ENCODE results near the gene MCM3AP. TPM values are rescaled to one million over a fixed set of nuclear protein-coding genes. Genes with fewer than 3 reads are reported as not detected.
"Not testable (repeated sequence)": the region's sequence is repeated elsewhere in the genome, so short reads cannot be mapped to it uniquely, and the experiment has no call there.

Gene MCM3AP
- total RNA-seq, 3 donors from 2014 or later = 134 to 144 (median 140) TPM

DNA sequence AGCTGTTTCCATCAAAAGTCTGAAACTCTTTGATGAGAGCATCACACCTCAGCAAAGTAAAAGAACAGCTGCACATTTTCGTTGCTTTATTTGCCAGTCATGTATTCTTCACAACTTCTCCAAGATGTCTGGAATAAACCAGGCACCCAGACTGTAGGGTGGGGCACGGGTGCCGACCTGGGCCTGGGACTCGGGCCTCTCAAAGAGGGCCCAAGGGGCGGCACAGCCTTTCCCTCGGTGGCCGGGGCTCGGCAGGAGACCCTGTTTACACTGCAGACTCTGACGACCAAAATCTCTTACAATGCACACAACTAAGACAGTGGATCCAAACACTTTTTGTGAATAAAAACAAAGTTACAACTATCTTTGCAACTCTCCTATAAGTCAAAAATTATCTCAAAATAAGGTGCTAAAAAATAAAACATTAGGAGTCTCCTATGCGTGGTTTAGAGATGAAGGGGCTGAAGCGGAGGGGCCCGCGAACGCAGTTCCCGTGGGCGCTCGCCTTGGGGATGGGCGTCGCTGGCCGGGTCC is 57.5 kb downstream of the MCM3AP start:
- Mint-ChIP-seq H3K9me3 (no peaks in the 10 kb centered on the region), H3K36me3 (ENCODE audit: insufficient read depth) (peaks cover 12% of the 10 kb centered on the region), H3K27me3 (ENCODE audit: low read depth) (no peaks in the 10 kb centered on the region), H3K4me3 (peak overlapping the region; percentile 77), H3K4me1 (ENCODE audit: low read depth) (peaks cover 35% of the 10 kb centered on the region)
- DNase-seq (no peak), ATAC-seq (no peak)

DNA sequence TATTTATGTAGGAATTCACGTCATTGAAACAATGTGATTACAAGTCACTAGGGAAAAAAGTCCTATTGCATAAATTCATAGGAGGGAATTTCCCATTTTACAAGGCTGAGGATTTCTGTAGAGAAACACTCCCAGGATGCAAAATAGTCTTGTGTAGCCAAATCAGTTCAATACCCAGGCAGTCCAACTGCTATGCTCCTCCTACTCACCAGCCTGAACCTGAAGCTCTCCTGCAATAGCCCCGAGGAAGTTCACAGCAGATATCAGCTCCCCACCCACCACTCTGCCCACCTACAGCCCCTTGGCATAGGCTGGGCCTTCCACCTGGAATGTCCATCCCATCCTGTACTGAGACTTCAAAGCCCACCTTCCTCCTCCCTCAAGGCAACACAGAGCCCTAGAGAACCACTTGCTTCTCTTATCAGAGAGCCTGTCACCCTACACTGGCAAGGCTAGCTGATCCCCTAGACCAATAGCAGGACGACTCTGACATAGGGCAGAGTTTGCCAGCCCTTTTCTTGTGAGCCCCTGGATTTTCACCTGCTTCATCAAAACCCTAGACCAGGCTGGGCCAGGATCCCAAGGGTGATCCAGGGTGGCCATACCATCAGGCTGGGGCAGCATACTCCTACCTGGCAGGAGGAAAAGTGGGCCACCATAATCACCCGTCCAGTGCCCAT is 58.4 kb downstream of the MCM3AP start:
- no peak for DNase-seq
- no peak for ATAC-seq
- Mint-ChIP-seq H3K9me3 (no peaks in the 10 kb centered on the region), H3K27me3 (ENCODE audit: low read depth) (no peaks in the 10 kb centered on the region), H3K36me3 (ENCODE audit: insufficient read depth) (peaks cover 8% of the 10 kb centered on the region), H3K4me3 (peak overlapping the region; percentile 77), H3K4me1 (ENCODE audit: low read depth) (peaks cover 35% of the 10 kb centered on the region)

DNA sequence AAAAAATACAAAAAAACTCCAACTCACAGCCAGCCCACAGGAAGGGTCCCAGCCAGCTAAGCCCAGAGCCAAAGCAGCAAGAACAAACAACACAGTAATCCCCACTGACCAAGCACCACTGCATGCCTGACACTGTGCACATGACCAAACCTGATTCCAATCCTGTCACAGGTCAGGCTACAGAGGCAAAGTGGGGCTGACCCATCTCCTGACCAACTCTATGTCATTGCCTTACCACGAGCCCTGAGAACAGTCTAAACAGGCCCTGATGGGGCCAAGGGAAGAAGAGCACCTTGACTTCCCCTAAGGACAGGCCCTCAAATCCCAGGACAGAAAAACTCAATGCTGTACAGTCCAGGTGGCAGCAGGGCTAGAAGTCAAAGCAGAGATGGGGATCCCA is 59.3 kb downstream of the MCM3AP start:
- Mint-ChIP-seq H3K9me3 (no peaks in the 10 kb centered on the region), H3K4me1 (ENCODE audit: low read depth) (peaks cover 26% of the 10 kb centered on the region), H3K4me3 (no peak overlapping the region), H3K36me3 (ENCODE audit: insufficient read depth) (peaks cover 3% of the 10 kb centered on the region), H3K27me3 (ENCODE audit: low read depth) (no peaks in the 10 kb centered on the region)
- DNase-seq = no peak
- ATAC-seq = no peak

DNA sequence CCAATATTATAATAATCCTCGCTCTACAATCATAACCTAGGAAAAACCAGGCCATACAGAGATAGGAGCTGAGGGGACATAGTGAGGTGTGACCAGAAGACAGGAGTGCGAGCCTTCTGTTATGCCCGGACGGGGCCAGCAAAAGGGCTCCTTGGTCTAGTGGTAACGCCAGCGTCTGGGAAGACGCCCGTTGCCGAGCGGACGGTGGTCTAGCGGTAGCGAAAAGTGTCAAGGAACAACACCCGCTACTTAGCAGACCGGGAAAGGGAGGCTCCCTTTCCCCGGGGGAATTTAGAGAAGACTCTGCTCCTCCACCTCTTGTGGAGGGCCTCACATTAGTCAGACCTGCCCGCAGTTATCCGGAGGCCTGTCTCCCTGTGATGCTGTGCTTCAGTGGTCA is 61.8 kb downstream of the MCM3AP start:
- not testable (repeated sequence) for H3K27me3 Mint-ChIP-seq (ENCODE audit: low read depth); H3K9me3 Mint-ChIP-seq; ATAC-seq; DNase-seq; H3K36me3 Mint-ChIP-seq (ENCODE audit: insufficient read depth); H3K4me3 Mint-ChIP-seq
- H3K4me1 Mint-ChIP-seq (ENCODE audit: low read depth) = peaks cover 18% of the 10 kb centered on the region

DNA sequence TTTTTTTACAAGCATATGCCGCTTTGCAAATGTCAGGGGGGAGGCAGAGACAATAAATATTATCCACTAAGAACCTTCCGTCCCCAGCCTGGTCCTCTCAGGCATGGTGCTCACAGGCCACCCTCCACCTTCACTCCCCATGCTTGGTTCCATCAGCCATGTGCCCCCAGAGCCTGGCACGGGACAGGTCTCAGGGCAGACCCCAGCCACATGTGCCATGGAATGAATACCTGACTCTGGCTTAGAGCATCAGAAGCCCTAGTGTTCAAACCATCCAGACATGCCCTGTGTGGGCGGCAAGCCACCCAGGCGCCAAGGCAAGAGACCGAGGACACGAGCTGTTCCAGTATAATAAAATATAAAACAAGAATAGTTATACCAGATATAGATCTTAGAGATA is 62.2 kb downstream of the MCM3AP start:
- Mint-ChIP-seq H3K4me3 (no peak overlapping the region), H3K27me3 (ENCODE audit: low read depth) (no peaks in the 10 kb centered on the region), H3K36me3 (ENCODE audit: insufficient read depth) (peaks cover 10% of the 10 kb centered on the region), H3K9me3 (no peaks in the 10 kb centered on the region), H3K4me1 (ENCODE audit: low read depth) (peaks cover 18% of the 10 kb centered on the region)
- ATAC-seq (no peak), DNase-seq (no peak)

DNA sequence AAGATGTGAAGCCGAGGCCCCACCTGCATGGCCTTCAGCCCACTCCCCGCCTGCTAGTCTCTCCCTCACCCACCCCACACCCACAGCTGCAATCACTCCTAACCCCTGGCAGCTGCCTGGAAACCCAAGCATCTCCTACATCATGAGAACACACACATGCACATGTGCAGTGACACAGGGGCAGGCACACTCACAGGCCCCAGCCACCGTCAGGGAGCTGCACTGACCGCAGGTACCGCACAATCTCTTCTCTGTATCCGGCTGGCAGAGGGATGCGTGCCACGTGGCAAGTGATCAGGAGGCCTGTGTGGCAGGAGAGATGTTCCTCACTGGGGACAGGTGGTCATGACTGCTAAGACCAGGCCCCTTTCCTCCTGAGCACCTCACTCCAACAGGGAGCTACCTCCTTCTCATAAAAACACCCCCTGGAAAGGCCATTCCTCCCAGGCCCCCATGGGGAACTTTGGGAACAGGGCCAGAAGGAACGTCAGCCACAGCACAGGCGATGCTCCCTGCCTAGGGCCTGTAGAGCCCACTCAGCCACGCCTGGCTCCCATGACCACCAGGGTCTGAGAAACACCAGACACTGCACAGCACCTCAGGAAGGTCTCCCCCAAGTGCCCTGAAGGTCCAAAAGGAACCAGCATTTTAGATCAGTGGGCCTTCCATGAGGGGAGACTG is 62.8 kb downstream of the MCM3AP start:
- H3K27me3 Mint-ChIP-seq (ENCODE audit: low read depth) = no peaks in the 10 kb centered on the region
- ATAC-seq = no peak
- H3K4me1 Mint-ChIP-seq (ENCODE audit: low read depth) = peaks cover 14% of the 10 kb centered on the region
- H3K9me3 Mint-ChIP-seq = no peaks in the 10 kb centered on the region
- DNase-seq = no peak
- H3K4me3 Mint-ChIP-seq = no peak overlapping the region
- H3K36me3 Mint-ChIP-seq (ENCODE audit: insufficient read depth) = peaks cover 10% of the 10 kb centered on the region

DNA sequence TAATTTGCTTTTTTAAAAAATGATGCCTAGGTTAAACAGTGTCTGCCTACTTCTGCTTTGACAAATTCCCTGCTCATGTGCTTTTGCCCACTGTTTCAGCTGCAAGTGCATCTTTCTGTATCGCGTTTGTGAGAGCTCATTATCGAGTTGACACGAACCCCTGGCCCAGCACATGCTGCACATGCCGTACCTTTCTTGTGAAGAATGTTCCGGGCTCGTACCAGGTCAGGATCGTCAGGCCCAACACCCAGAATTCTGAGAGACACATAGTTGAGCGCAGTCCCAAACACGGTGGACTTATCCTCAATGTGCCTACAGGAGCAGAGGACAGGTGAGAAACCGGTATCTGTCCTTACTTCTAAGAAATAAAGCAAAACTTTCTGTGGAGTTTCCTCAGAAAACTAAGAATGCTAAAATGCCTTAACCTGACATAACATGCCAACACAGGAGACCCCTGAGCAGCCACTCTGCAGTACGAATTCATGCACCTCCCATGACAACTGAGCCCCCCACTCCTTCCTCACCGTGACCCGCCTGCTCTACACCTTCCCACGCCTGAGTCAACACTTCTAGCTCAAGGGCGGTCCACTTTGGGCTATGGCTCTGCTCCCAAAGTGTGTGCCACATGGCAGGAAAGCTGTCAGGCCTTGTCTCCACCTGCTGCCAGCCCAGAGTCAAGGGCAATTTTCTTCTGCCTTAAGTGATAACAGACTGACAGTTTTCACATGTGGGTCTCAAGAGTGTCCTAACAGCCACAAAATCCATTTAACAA is 63.6 kb downstream of the MCM3AP start:
- H3K9me3 Mint-ChIP-seq = no peaks in the 10 kb centered on the region
- ATAC-seq = no peak

DNA sequence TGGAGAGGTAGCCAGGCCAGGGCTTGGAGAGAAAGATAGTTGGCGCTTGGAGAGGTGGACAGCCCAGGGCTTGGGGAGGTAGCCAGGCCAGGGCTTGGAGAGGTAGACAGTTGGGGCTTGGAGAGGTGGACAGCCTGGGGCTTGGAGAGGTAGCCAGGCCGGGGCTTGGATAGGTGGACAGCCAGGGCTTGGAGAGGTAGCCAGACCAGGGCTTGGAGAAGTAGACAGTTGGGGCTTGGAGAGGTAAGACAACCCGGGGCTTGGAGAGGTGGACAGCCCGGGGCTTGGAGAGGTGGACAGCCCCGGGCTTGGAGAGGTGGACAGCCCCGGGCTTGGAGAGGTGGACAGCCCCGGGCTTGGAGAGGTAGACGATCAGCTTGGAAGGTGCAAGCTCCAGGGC is 64.6 kb downstream of the MCM3AP start:
- DNase-seq (no peak), ATAC-seq (no peak)
- Mint-ChIP-seq H3K9me3 (no peaks in the 10 kb centered on the region), H3K36me3 (ENCODE audit: insufficient read depth) (peaks cover 11% of the 10 kb centered on the region), H3K27me3 (ENCODE audit: low read depth) (no peaks in the 10 kb centered on the region), H3K4me3 (no peak overlapping the region), H3K4me1 (ENCODE audit: low read depth) (peaks cover 1% of the 10 kb centered on the region)

More for the DNA sequence above, 63.6 kb downstream of the MCM3AP start:
- Mint-ChIP-seq H3K36me3 (ENCODE audit: insufficient read depth) (peaks cover 11% of the 10 kb centered on the region), H3K27me3 (ENCODE audit: low read depth) (no peaks in the 10 kb centered on the region), H3K4me3 (no peak overlapping the region), H3K4me1 (ENCODE audit: low read depth) (peaks cover 7% of the 10 kb centered on the region)
- DNase-seq = no peak

DNA sequence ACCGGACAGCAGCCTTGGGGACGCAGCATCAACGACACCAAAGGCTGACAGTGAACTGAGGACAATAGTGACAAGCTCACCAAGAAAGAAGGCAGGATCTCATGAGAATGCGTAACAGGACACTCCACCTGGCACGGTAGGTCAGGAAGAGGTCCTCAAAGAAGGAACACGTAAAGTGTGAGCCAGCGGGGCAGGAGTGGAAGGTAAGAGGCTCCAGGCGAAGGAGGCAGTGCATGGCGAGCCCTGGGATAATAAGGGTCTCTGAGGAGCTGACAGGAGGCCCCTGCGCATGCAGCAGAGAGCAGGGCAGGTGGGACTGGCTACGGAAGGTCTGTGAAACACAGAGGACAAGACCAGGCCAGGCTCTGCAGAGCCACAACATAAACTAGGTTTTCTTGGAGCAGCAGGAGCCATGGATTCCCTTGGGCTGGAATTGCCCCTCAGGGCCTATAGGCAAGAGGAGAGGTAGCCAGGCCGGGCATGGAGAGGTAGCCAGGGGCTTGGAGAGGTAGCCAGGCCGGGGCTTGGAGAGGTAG is 65.1 kb downstream of the MCM3AP start:
- no peak overlapping the region for H3K4me3 Mint-ChIP-seq
- H3K9me3 Mint-ChIP-seq = no peaks in the 10 kb centered on the region
- no peak for ATAC-seq
- DNase-seq = no peak
- no peaks in the 10 kb centered on the region for H3K27me3 Mint-ChIP-seq (ENCODE audit: low read depth)
- peaks cover 11% of the 10 kb centered on the region for H3K36me3 Mint-ChIP-seq (ENCODE audit: insufficient read depth)
- no peaks in the 10 kb centered on the region for H3K4me1 Mint-ChIP-seq (ENCODE audit: low read depth)

DNA sequence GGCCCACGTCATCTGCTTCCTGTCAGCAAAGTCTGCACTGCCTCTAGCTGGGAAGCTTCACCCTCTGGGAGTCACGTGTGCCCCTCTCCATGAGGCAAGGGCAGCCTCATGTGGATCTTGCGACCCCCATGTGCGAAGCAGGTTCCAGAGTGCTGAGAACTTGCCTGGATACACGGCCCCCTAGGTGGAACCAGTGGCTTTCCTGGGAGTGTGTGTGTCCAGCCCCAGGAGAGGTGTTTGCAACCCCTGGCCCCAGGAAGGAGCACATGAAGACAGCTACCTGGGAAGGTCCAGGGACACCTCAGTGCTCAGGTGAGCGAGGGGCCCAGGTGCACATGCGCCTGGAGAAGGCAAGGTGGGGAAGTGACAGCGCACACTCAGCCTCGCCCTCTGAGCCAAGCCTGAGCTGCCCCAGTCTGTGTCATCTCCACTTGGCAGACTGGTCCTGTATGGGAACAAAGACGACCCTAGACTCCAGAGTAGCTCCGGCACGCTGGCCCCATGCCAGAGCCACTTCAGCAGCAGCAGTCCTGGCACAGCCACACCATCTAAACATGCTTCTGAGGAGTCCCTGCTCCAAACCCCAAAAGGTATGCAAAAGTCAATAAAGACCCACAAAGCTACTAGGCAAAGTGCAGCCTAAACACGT is 65.7 kb downstream of the MCM3AP start:
- Mint-ChIP-seq H3K36me3 (ENCODE audit: insufficient read depth) (peaks cover 11% of the 10 kb centered on the region), H3K9me3 (no peaks in the 10 kb centered on the region)
- no peak for DNase-seq

DNA sequence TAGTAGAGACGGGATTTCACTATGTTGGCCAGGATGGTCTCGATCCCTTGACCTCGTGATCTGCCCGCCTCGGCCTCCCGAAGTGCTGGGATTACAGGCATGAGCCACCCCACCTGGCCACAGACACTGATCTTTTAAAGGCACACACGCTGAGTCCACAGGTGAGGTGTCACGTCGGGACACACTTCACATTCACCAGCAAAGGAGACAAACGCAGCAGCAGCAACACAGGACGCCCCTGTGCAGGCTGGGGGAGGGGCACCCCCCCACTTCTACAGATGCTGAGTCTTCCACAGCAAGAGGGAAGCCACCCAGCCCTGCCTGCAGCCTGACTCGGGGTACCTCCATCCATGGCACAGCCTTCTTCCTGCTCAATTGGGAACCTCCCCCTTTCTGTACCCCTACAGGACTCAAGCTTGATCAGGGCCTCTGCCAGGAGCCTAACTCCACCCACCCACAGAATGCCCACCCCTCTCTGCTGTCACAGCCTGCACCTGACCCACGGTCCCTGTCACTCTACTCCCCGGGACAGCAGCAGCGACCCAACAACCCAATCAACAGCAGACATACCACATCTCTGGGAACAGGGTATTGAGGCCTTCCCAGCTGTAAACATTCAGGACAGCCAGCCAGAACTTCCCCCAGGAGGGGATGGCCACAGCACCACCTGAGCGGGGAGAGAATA is 66.4 kb downstream of the MCM3AP start:
- Mint-ChIP-seq H3K36me3 (ENCODE audit: insufficient read depth) (peaks cover 11% of the 10 kb centered on the region), H3K27me3 (ENCODE audit: low read depth) (no peaks in the 10 kb centered on the region), H3K4me3 (no peak overlapping the region), H3K4me1 (ENCODE audit: low read depth) (no peaks in the 10 kb centered on the region), H3K9me3 (no peaks in the 10 kb centered on the region)
- DNase-seq (no peak), ATAC-seq (no peak)

More for the DNA sequence above, 65.7 kb downstream of the MCM3AP start:
- Mint-ChIP-seq H3K4me1 (ENCODE audit: low read depth) (no peaks in the 10 kb centered on the region), H3K27me3 (ENCODE audit: low read depth) (no peaks in the 10 kb centered on the region), H3K4me3 (no peak overlapping the region)
- ATAC-seq = no peak

DNA sequence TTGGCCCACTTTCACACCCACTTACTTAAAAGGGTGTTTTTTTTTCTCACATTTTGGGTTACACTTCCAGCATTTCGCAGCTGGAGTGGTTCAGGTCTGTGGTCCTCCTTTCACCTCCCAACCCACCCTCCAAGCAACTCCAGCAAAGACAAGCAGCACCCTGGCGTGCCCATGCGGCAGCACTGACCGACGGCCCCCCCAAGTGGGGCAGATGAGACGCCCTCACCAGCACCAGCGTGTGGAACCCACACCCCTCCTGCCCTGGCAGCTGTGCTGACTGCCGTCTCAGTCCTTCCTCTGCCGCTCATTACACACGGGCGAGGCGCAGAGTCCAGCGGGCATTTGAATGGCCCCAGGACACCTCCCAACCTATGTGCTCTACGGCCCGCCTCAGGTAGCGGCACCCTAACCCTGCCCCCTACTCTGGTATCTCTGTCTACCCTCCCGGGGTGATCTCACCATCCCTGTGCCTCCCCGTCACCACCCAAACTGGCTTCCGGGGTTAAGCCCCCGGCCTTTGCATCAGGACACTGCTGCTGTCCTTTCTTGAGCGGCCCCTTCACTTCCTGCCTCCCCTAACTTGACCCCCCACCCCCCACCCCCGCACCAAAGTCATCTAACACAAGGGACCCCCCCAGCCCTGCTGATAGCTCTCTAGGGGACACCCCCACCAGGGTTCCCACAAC is 67.8 kb downstream of the MCM3AP start:
- H3K36me3 Mint-ChIP-seq (ENCODE audit: insufficient read depth) = peaks cover 13% of the 10 kb centered on the region
- H3K4me1 Mint-ChIP-seq (ENCODE audit: low read depth) = no peaks in the 10 kb centered on the region
- no peak overlapping the region for H3K4me3 Mint-ChIP-seq
- DNase-seq (no peak), ATAC-seq (no peak)
- no peaks in the 10 kb centered on the region for H3K27me3 Mint-ChIP-seq (ENCODE audit: low read depth)
- no peaks in the 10 kb centered on the region for H3K9me3 Mint-ChIP-seq

DNA sequence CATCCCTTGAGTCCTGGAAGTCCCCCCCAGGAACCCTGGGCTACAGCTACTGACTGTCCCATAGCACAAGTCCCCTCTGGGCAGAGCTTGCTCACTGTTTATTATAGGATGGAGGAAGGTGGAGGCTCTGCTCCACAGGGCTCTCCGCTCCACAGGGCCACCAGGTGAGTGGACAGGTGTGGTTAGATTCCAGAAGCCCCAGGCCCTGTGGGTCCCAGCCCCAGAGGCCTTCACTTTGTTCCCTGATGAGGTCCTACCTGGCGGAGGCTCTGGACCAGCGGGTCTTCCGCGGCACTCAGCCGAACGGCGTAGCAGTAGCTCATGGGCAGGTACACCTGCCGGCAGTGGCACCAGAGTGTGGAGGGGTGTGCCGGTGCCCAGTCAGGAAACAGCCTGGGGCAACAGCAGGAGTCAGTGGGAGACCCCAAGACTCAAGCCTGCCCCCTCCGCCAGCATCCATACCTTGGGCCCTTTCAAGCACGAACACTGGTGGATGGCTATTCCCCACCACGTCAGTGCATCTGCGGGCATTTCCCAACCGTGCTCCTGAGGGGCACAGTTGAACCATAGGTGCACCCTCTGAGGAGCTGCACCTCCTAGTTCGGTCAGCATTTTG is 69.2 kb downstream of the MCM3AP start:
- H3K4me3 Mint-ChIP-seq = no peak overlapping the region
- no peaks in the 10 kb centered on the region for H3K4me1 Mint-ChIP-seq (ENCODE audit: low read depth)
- DNase-seq (no peak), ATAC-seq (no peak)
- H3K36me3 Mint-ChIP-seq (ENCODE audit: insufficient read depth) = peaks cover 10% of the 10 kb centered on the region
- no peaks in the 10 kb centered on the region for H3K9me3 Mint-ChIP-seq
- no peaks in the 10 kb centered on the region for H3K27me3 Mint-ChIP-seq (ENCODE audit: low read depth)

All from activated T-cell treated with anti-CD3 and anti-CD28 coated beads, Interleukin-2, amount 50 U/mL, for 4 hours (primary cell).